ENCODE results near the gene NAV2. TPM values are rescaled to one million over a fixed set of nuclear protein-coding genes. Genes with fewer than 3 reads are reported as not detected.

The NAV2 gene
- total and polyA plus RNA-seq, 11 donors = 7.6 to 46.5 (median 20.2) TPM

DNA sequence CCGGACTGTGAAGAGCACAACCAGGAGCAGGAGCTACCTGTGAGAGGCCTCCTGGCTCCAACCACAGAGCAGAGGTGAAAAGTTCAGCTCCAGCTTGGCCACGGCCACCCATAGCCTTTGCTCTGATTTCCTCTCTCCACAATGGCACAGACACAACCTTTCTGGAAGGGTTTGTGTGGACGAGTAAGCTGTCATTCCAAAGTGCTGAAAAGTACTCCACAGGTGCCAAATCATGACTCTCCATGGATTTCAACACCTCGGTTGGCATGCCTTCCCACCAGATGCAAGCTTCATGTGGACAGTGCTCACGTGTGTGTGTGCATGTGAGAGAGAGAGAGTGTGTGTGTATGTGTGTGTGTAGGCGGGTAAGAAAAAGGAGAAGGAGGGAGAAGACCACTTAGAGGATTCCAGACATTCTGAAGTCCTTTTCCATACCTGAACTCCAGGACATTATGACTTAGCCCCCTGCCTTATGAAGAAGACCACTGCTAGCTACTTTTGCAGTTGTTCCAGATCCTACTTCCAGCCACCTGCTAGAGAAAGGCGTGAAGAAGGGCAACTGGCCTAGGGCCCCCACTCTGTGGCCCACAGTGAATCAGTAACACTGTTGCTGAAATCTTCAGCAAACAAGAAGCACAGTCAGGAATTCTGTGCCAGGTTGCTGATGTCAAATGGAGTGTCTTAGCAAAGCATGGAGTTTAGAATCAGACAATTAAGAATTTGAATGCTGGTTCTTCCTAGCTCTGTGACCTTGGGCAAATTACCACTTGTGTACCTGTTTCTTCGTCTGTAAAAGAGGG is 13.9 kb upstream of the NAV2 start:
- Histone ChIP-seq H3K4me3 (no peak overlapping the region), H3K27ac (peak overlapping the region in 11 of 12 donors; percentile 8 to 79 (median 69)), H3K36me3 (no peaks in the 10 kb centered on the region), H3K27me3 (no peaks in the 10 kb centered on the region), H3K4me1 (peaks cover 0 to 53% (median 25%) of the 10 kb centered on the region in 12 donors), H3K9me3 (no peaks in the 10 kb centered on the region)
- 38 to 65% (median 57%) methylated on average over 8 of the region's 8 CpGs for WGBS, 4 donors
- DNase-seq (peak in 4 of 5 donors; percentile 61 to 89 (median 78)), ATAC-seq (peak; percentile 79 to 89 (median 86))
- TF ChIP-seq CTCF (IDR thresholded peaks at IDR 0.05) = no peak
- intact Hi-C loops (cut with DNase I) = no loop called here

DNA sequence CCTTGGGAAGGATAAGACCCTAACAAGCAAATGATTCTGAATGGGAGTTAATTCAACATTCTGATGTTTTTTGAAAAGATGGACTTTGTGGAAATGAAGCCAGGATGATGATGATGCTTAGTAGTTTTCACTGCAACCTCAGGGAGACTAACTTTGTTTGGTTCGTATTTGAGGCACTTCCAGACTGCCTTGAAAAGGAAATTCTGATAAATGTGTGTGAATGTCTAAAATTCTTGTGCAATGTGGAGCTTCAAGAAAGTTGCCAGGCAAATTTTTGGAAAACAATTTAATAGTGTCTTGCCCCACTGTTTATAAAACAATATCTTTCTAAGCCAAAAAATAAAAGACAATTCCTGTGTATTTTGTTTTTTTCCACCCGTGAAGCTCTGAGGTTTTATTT is 11.2 kb upstream of the NAV2 start:
- H3K27me3 ChIP-seq = no peaks in the 10 kb centered on the region
- ATAC-seq (no peak), DNase-seq (no peak)
- H3K9me3 ChIP-seq = no peaks in the 10 kb centered on the region
- H3K4me1 ChIP-seq = peaks cover 0 to 42% (median 23%) of the 10 kb centered on the region in 12 donors
- H3K36me3 ChIP-seq = no peaks in the 10 kb centered on the region
- 58 to 75% (median 69%) methylated on average over 2 of the region's 2 CpGs for WGBS, 4 donors
- no peak for TF ChIP-seq CTCF (IDR thresholded peaks at IDR 0.05)
- no peak for TF ChIP-seq POLR2A (IDR thresholded peaks at IDR 0.05)
- peak overlapping the region in 1 of 12 donors; percentile 66 for H3K27ac ChIP-seq
- intact Hi-C loops (cut with DNase I) = no loop called here
- no peak overlapping the region for H3K4me3 ChIP-seq

GRCh38 chr11:19702620-19703019 is 10.0 kb upstream of the NAV2 start:
- Histone ChIP-seq H3K9me3 (no peaks in the 10 kb centered on the region), H3K27me3 (no peaks in the 10 kb centered on the region), H3K4me1 (peaks cover 0 to 31% (median 17%) of the 10 kb centered on the region in 12 donors), H3K4me3 (no peak overlapping the region), H3K36me3 (no peaks in the 10 kb centered on the region), H3K27ac (peak overlapping the region in 3 of 12 donors; percentile 30 to 66 (median 43))
- no peak for DNase-seq
- intact Hi-C loops (cut with DNase I) = no loop called here
- WGBS, 4 donors = 96 to 98% (median 97%) methylated on average over 3 of the region's 3 CpGs
- no peak for TF ChIP-seq POLR2A (IDR thresholded peaks at IDR 0.05)
- TF ChIP-seq CTCF (IDR thresholded peaks at IDR 0.05) = no peak
- no peak for ATAC-seq

GRCh38 chr11:19703211-19703610 is 9.4 kb upstream of the NAV2 start:
- no peaks in the 10 kb centered on the region for H3K9me3 ChIP-seq
- no peaks in the 10 kb centered on the region for H3K27me3 ChIP-seq
- TF ChIP-seq POLR2A (IDR thresholded peaks at IDR 0.05) = no peak
- no peak for TF ChIP-seq CTCF (IDR thresholded peaks at IDR 0.05)
- peak in 3 of 4 donors; percentile 23 to 75 (median 35) for ATAC-seq
- H3K27ac ChIP-seq = peak overlapping the region in 6 of 12 donors; percentile 10 to 66 (median 38)
- intact Hi-C loops (cut with DNase I) = no loop called here
- H3K4me1 ChIP-seq = peaks cover 0 to 25% (median 12%) of the 10 kb centered on the region in 12 donors
- no peak overlapping the region for H3K4me3 ChIP-seq
- DNase-seq = peak in 3 of 5 donors; percentile 28 to 47 (median 47)
- H3K36me3 ChIP-seq = no peaks in the 10 kb centered on the region
- WGBS, 4 donors = 58 to 78% (median 77%) methylated on average over 7 of the region's 7 CpGs
